Measurements from ENCODE around the gene IFI27L1. TPM values are rescaled to one million over a fixed set of nuclear protein-coding genes. Genes with fewer than 3 reads are reported as not detected.
A peak's percentile ranks its signal among the peaks of the same experiment; 100 is the strongest.

The IFI27L1 gene
- total RNA-seq, 4 donors from 2014 or later: 7.1 to 32.8 (median 14.3) TPM

DNA sequence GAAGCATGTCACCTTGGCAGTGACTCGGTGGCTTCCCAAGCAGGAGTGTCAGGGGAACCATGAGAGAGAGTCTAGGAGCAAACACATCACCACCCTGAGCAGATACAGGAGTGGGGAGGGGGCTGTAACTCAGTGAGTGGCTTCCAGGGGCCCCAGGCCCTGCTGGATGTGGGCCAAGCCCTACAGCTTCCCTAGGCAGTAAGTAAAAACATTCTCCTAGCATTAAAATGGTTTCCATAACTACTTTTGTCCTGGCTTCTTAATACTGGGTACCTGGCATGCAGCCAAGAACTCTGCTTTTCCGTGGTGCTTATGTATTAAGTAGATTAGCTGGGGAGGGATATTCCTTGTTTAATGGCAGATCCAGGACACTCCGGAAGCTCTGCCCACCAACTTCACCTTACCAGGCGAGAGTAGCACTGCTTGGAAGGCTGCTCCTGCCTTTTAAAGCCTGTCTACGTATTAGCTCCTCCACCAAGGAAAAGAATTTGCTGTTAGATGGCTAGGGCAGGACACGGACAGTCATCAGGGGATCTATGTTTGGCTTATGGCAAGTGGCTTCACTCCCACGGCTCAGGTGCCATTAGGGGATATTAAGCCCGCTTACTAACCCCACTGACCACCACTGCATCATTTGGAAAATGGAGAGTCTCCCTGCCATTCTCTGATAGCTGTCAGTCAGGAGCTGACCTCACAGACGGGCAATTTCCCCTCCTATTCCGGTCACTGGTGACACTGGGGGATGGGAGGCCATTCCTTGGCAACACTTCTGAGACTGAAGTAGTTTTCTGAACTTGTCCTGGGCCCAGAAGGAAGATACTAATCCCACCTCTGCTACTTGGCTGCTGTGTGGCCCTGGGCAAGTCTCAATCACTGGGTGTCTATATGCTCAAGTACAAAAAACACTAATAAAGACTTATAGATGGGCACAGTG is 32.2 kb upstream of the IFI27L1 start:
- TF ChIP-seq POLR2A (IDR thresholded peaks at IDR 0.05): no peak
- TF ChIP-seq, protein P1, sequence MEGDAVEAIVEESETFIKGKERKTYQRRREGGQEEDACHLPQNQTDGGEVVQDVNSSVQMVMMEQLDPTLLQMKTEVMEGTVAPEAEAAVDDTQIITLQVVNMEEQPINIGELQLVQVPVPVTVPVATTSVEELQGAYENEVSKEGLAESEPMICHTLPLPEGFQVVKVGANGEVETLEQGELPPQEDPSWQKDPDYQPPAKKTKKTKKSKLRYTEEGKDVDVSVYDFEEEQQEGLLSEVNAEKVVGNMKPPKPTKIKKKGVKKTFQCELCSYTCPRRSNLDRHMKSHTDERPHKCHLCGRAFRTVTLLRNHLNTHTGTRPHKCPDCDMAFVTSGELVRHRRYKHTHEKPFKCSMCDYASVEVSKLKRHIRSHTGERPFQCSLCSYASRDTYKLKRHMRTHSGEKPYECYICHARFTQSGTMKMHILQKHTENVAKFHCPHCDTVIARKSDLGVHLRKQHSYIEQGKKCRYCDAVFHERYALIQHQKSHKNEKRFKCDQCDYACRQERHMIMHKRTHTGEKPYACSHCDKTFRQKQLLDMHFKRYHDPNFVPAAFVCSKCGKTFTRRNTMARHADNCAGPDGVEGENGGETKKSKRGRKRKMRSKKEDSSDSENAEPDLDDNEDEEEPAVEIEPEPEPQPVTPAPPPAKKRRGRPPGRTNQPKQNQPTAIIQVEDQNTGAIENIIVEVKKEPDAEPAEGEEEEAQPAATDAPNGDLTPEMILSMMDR (IDR thresholded peaks at IDR 0.05): no peak
- H3K4me3 ChIP-seq: no peak overlapping the region
- H3K27ac ChIP-seq: no peak overlapping the region
- no peak for DNase-seq
- no peaks in the 10 kb centered on the region for H3K27me3 ChIP-seq
- no peaks in the 10 kb centered on the region for H3K4me1 ChIP-seq
- intact Hi-C loops (cut with DNase I; ENCODE audit: low total_unique reads): no loop called here
- no peaks in the 10 kb centered on the region for H3K36me3 ChIP-seq
- H3K9me3 ChIP-seq: no peaks in the 10 kb centered on the region

DNA sequence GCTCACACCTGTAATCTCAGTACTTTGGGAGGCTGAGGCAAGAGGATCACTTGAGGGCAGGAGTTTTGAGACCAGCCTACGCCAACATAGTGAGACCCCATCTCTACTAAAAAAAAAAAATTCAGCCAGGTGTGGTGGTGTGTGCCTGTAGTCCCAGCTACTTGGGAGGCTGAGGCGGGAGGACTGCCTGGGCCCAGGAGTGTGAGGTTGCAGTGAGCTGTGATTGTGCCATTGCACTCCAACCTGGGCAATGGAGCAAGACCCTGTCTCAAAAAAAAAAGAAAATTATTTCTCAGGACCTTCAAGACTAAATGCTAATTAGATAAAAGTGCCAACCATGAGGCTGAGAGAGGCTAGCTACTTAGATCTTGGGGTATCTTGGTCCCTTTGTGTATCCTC is 31.5 kb upstream of the IFI27L1 start:
- H3K36me3 ChIP-seq: no peaks in the 10 kb centered on the region
- no peak overlapping the region for H3K4me3 ChIP-seq
- intact Hi-C loops (cut with DNase I; ENCODE audit: low total_unique reads): no loop called here
- DNase-seq: no peak
- no peaks in the 10 kb centered on the region for H3K4me1 ChIP-seq
- TF ChIP-seq, protein P1 (IDR thresholded peaks at IDR 0.05): no peak
- no peak for TF ChIP-seq POLR2A (IDR thresholded peaks at IDR 0.05)
- no peak overlapping the region for H3K27ac ChIP-seq
- no peaks in the 10 kb centered on the region for H3K9me3 ChIP-seq
- H3K27me3 ChIP-seq: no peaks in the 10 kb centered on the region

DNA sequence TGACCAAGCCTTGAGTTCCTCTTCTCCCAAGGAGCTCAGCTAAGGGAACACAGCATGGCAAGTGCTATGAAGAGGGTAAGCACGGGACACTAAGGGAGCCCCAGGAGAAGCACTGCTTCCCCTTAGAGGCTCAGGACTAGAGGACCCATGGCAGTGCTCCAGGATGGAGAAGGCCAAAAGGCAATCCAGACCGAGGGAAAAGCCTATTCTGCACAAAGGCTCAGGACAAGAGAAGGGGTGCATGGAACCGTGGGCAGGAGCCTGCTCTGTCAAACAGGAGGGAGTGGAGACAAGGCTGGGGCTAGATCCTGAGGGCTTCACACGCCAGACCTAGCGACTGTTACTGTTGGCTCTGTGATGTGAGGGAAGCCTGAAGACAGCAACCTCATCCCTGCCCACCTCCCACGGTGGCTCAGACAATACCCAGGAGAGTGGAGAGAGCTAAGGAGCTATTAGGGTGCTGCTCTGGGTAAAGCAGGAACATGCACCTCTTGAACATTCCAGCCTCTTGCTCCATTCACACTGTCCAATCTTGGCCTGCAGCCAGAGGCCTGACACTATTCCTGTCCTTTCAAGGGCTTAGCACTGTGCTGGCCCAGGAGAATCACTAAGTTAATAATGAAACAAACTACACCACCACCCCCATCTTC is 30.8 kb upstream of the IFI27L1 start:
- Histone ChIP-seq H3K9me3 (no peaks in the 10 kb centered on the region), H3K27ac (no peak overlapping the region), H3K4me1 (no peaks in the 10 kb centered on the region), H3K4me3 (no peak overlapping the region), H3K27me3 (no peaks in the 10 kb centered on the region), H3K36me3 (no peaks in the 10 kb centered on the region)
- intact Hi-C loops (cut with DNase I; ENCODE audit: low total_unique reads): no loop called here
- no peak for DNase-seq
- no peak for TF ChIP-seq POLR2A (IDR thresholded peaks at IDR 0.05)
- TF ChIP-seq, protein P1 (IDR thresholded peaks at IDR 0.05): no peak

DNA sequence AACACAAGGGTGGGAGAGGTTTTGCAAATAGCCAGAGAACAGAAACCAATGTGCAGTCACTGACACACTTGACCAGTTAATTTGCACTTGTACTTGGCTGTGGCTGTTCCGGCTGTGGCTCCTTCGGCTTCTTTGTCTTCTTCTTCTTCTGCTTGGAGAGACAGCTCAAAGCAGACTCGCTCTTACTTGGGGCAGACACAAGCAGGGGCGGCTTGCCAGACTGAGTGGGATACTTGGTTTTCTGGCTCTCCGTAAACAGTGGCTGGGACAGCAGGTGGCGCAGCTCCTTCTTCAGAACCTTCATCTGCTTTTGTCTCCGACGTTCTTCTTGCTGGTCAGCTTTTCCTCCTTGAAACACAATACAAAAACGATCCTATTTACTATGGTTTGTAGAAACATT is 30.0 kb upstream of the IFI27L1 start:
- peak; percentile 38 to 51 for DNase-seq
- no peaks in the 10 kb centered on the region for H3K4me1 ChIP-seq
- no peak overlapping the region for H3K4me3 ChIP-seq
- H3K27ac ChIP-seq: no peak overlapping the region
- no peaks in the 10 kb centered on the region for H3K36me3 ChIP-seq
- TF ChIP-seq POLR2A (IDR thresholded peaks at IDR 0.05): no peak
- TF ChIP-seq, protein P1 (IDR thresholded peaks at IDR 0.05): peak; percentile 10 to 39 (median 30)
- no peaks in the 10 kb centered on the region for H3K9me3 ChIP-seq
- no peaks in the 10 kb centered on the region for H3K27me3 ChIP-seq
- intact Hi-C loops (cut with DNase I; ENCODE audit: low total_unique reads): no loop called here

DNA sequence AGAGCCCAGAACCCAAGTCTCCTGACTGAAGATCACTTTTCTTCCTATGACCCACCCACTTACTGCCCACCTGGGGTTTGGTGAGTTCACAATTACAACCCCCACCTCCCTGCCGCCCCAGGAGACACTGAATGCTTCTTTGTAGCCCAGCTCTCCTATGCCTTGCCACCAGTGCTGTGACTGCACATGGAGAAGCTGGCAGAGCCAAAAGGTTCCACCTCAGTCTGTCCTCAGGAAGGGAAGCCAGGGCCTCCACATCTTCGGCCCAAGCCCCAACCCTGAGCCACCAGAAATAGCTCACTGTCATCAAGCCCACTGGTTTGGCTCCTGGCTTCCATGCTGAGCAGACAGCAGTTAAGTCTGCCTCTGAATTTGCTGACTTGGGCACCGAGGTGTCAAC is 29.3 kb upstream of the IFI27L1 start:
- H3K27me3 ChIP-seq: no peaks in the 10 kb centered on the region
- no peaks in the 10 kb centered on the region for H3K4me1 ChIP-seq
- no peak overlapping the region for H3K27ac ChIP-seq
- TF ChIP-seq, protein P1 (IDR thresholded peaks at IDR 0.05): no peak
- no peak for TF ChIP-seq POLR2A (IDR thresholded peaks at IDR 0.05)
- no peak overlapping the region for H3K4me3 ChIP-seq
- H3K9me3 ChIP-seq: no peaks in the 10 kb centered on the region
- intact Hi-C loops (cut with DNase I; ENCODE audit: low total_unique reads): no loop called here
- no peak for DNase-seq
- no peaks in the 10 kb centered on the region for H3K36me3 ChIP-seq
